HG03039 (cell line): ENCODE results near the gene MAP2K6.

ENCODE experiments used
- ATAC-seq: cut with Tn5 transposase; IDR thresholded peaks from one replicate; pipeline ENCODE4 v1.9.1; 2021; ENCODE audit warnings: mild to moderate bottlenecking, moderate library complexity; ENCODE audit not compliant: unreplicated experiment

Gene MAP2K6

DNA sequence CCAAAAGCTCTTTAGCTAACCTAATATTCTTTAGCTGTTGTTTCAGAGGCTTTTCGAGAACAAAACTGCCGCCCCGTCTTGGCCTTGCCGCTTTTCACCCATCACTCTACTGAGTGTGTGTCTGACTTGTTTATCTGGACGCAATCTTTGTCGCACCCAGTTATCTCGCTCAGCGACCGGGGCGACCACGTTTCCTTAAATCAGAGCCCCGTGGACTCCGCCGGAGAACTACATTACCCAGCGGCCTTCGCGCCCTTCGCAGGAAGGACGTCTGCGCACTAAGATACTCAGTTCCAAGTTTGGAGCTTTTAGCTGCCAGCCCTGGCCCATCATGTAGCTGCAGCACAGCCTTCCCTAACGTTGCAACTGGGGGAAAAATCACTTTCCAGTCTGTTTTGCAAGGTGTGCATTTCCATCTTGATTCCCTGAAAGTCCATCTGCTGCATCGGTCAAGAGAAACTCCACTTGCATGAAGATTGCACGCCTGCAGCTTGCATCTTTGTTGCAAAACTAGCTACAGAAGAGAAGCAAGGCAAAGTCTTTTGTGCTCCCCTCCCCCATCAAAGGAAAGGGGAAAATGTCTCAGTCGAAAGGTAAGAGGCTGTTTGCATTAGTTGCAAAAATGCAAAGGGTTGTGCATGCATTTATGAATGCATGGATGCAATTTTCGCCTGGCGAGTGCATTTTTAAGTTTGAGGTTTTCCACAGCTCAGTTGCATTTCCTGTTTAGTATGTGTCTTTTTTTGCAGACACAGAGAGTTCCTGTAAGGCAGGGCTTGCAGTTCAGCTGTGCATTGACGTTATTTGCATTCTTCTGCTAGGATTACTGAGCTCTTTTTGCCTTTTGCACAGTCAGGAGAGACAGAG lies at the start of gene MAP2K6:
Gene MAP2K6 (plus strand): TSS at position 290 of the 867 bp plus-strand sequence. CDS start 288 bp downstream, at position 578.
- peak; percentile 95 for ATAC-seq

GRCh38 chr17:69367298-69367697 lies 47.2 kb upstream of the MAP2K6 start:
- ATAC-seq = no peak

DNA sequence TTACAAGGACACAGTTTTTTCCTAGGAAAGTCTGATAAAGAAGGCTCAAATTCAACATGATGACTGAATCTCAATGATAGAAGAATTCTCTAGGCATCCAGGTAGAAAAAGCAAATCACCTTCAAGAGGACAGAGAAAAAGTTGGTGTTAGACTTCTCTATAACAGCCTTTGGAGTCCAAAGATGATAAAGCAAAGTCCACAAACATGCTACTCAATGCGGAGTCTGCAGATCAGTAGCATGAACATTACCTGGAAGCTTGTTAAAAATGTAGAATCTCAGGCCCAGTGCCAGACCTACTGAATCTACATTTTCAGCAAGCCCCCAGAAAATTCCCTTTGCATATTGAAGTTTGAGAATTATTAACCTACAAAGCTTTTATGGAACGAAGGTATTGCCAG lies 41.4 kb upstream of the MAP2K6 start:
- no peak for ATAC-seq

DNA sequence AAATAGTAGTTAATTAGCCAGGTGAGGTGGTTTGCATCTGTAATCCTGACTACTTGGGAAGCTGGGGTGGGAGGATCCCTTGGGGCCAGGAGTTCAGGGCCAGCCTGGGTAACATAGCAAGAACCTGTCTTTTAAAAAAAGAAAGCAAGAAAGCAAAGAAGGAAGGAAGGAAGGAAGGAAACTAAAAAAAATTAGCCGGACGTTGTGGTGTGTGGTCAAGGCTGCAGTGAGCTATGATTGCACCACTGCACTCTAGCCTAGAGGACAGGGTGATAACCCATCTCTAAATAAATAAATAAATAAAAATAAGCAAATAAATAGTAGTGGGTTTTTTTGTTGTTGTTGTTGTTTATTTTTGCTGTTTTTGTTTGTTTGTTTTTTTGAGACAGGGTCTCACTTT lies 39.3 kb upstream of the MAP2K6 start:
- ATAC-seq = no peak

- no peak for ATAC-seq
Measured at GRCh38 chr17:69388822-69389442, 25.6 kb upstream of the MAP2K6 start.

DNA sequence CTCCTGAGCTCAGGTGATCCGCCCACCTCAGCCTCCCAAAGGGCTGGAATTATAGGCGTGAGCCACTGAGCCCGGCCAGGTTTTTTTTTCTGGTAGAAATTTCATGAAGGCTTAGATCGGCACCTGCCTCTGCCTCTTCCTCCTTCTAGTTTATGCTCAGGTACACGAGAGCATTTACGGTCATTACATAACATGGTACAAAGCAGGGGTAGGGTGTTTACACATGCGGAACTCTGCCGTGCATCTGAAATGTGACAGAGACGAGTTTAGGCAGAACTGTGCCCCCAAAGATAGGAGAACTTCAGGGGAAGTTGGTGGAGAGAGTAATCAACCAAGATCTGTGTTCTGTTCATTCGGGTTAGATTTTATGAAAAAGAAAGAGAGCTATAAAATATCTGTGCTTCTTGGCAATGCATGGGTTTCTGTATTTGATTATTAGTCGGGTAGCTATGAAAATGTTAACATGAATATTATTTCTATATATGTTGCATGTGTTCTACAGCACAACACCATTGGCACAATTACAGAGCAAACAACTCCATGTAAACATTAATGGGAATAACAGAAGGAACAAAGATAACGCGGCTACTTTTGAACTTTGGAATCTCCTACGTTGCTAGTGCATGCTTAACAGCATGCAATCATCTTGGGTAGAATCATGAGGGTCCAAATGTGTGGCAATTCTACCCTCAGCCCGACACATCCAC lies 23.5 kb upstream of the MAP2K6 start:
- ATAC-seq = no peak

DNA sequence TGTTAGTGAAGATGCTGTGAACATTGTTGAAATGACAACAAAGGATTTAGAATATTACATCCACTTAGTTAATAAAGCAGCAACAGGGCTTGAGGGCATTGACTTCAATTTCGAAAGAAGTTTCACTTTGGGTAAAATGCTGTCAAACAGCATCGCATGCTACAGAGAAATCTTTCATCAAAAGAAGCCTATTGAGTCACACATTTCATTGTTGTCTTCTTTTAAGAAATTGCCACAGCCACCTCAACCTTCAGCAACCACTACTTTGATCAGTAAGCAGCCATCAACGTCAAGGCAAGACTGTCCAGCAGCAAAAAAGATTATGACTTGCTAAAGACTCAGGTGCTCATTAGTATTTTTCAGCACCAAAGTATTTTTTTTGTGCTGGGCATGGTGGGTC lies 13.2 kb upstream of the MAP2K6 start:
- no peak for ATAC-seq

- ATAC-seq = no peak
Measured at GRCh38 chr17:69402052-69402451, 12.4 kb upstream of the MAP2K6 start.

- no peak for ATAC-seq
Measured at GRCh38 chr17:69404399-69404798, 10.1 kb upstream of the MAP2K6 start.

DNA sequence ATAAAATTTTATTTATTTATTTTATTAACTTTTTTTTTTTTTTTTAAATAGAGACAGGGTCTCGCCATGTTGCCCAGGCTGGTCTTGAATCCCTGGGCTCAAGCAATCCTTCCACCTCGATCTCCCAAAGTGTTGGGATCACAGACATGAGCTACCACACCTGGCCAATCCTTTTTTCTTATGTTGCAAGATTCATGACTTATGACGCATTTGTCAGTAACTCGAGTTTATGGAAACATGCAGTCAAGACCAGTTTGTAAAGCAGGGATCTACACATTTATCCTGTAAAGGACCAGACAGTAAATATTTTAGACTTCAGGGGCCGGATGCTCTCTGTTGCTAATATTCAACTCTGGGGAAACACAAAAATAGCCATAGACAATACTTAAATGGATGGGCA lies 9.4 kb upstream of the MAP2K6 start:
- no peak for ATAC-seq

- no peak for ATAC-seq
Measured at GRCh38 chr17:69406941-69407340, 7.6 kb upstream of the MAP2K6 start.

- ATAC-seq = no peak
Measured at GRCh38 chr17:69407759-69408158, 6.7 kb upstream of the MAP2K6 start.

- no peak for ATAC-seq
Measured at GRCh38 chr17:69410671-69411070, 3.8 kb upstream of the MAP2K6 start.

- ATAC-seq = no peak
Measured at GRCh38 chr17:69411766-69412165, 2.7 kb upstream of the MAP2K6 start.

- no peak for ATAC-seq
Measured at GRCh38 chr17:69412251-69412671, 2.2 kb upstream of the MAP2K6 start.

- no peak for ATAC-seq
Measured at GRCh38 chr17:69415431-69415830, 934 bp downstream of the MAP2K6 start.

GRCh38 chr17:69417545-69418483 lies 3.3 kb downstream of the MAP2K6 start:
- ATAC-seq = no peak

DNA sequence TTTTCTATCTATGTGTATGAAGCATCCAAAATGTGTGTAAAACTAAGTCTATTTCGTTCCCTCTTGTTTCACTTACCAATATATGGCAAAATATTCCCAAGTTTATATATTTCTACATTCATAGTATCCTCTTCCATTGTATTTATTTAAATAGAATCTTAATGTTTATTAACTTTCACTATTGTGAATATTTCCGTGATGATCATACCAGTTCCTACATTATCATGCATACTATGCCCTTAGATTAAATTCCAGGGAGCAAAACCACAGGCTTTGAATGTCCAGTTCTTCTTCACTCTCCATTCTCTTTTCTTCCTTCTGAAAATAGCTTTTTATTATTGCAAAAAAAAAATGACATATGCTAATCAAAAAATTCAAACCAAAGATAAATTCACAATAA lies 4.0 kb downstream of the MAP2K6 start:
- ATAC-seq = no peak

GRCh38 chr17:69423450-69423849 lies 9.0 kb downstream of the MAP2K6 start:
- no peak for ATAC-seq

GRCh38 chr17:69424287-69425041 lies 10.0 kb downstream of the MAP2K6 start:
- ATAC-seq = no peak
